HG03442 (cell line): ENCODE data around the gene NPPB.
"Not testable (repeated sequence)": the region's sequence is repeated elsewhere in the genome, so short reads cannot be mapped to it uniquely, and the experiment has no call there.

Experiments used
- ATAC-seq: cut with Tn5 transposase; IDR thresholded peaks from one replicate; pipeline ENCODE4 v1.9.1; 2021; ENCODE audit warnings: mild to moderate bottlenecking, moderate library complexity; ENCODE audit not compliant: unreplicated experiment

The NPPB gene

DNA sequence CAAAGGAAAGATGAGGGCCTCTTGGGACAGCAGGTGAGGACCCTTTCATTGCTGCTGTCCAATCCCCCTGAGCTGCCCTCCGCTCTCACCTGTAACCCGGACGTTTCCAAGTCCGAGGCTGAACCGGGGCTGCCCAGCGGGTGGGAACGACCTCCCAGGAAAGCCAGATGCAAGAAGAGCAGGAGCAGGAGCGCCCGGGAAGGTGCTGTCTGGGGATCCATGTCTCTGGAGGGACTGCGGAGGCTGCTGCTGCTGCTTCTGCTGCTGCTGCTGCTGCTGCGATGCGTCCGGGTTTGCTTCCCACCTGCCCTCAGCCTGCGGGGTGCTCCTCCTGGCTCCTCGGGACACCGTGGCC is at the start of gene NPPB:
Gene NPPB, minus strand, starts transcription at position 333 of the 355 bp plus-strand sequence. Its CDS starts 112 bp downstream, at position 221.
- no peak for ATAC-seq

DNA sequence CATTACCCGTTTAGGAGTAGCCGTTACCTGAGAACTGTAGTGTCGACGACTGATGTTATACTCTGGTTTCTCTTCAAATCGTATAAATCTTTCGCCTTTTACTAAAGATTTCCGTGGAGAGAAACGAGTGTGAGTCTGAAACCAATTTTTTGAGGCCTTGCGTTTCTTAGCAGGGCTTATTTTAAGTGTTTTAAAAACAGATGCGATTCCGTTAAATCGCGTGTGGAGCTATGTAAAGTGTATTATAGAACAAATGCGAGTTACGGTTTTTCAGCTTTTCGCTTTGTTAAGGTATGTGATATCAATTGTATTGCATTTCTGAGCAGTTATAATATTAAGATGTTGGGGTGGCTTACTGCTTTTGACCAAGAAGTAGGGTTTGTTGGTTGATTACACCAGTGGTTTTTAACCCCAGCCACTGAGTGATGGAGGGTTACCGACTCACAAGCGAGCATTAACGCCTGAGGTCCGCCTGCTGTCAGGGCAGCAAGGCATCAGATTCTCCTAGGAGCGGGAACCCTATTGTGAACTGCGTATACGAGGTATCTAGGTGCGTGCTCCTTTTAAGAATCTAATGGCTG is 49.4 kb upstream of the NPPB start:
- ATAC-seq: peak; percentile 39

DNA sequence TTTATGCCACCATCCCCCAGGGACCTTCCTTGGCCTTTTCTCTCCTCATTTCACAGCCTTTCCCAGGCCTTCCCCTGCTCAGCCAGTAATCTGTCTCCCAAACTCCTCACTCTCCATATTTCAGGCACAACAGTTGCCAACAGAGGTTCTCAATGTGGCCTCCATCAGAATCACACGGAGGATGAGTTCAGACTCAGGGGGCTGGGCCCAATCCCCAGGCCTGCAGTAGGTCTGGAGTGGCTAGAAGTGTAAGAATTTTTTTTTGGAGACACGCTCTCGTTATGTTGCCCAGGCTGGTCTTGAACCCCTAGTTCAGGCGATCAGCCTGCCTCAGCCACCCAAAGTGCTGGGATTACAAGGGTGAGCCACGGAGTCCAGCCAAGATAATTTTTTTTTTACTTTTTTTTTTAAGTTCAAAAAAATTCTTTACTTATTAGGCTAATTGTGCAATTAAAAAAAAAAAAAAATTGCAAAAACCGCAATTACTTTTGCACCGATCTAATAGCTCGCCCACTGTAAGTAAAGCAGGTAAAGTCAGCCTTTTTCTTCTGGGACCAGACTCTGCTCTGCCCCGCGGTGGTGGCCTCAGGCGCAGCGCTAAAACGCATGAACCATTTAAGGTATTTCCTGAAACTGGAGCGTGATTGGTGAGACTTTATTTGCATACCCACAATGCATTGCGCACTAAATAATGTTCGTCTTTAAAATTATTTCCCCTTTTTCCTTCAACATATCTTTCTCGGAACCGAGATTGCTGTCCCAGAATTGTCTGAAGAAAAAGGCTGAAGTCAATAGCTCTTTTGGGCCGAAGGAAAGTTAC is 48.7 kb upstream of the NPPB start:
- peak; percentile 35 for ATAC-seq

DNA sequence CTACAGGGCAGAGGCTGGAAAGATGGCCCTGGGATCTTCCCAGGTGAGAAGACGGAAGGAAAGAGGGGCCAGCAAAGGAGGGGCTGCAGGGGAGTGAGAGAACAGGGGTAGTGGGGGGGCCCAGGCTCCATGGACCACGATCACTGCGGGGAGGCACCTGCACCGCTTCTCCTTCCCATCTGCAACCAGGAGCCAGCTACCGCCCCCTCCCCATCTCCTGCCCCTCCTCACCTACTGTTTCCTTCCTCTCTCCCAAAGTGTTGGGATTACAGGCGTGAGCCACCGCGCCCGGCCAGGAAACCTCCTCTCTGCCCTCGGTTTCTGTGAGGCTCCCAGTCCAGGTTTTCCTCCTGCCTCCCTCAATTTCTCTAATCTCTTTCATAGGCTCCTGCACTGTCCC is 48.1 kb upstream of the NPPB start:
- ATAC-seq: no peak

DNA sequence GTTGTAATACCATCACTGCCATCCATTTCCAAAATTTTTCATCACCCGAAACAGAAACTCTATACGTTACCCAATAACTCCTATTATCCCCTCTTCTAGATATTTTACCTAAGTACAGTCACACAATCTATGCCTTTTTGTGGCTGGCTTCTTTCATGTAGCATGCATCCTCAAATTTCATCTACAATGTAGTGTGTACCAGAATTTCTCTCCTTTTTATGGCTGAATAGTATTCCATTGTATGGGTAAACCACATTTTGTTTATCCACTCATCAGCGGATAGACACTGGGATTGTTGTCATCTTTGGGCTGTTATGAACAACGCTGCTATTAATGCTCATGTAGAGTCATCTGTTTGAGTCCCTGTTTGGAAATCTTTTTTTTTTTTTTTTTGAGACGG is 46.2 kb upstream of the NPPB start:
- ATAC-seq: no peak

DNA sequence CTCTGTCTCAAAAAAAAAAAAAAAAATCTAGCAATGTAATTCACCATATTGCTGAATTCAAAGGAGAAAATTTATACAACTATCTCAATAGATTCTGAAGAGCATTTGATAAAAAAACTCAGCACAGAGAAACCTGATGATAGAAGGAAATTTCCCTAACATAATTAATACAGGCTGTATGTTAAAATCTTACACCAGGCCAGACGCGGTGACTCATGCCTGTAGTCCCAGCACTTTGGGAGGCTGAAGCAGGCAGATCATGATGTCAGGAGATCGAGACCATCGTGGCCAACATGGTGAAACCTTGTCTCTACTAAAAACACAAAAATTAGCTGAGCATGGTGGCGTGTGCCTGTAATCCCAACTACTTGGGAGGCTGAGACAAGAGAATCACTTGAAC is 45.4 kb upstream of the NPPB start:
- not testable (repeated sequence) for ATAC-seq

DNA sequence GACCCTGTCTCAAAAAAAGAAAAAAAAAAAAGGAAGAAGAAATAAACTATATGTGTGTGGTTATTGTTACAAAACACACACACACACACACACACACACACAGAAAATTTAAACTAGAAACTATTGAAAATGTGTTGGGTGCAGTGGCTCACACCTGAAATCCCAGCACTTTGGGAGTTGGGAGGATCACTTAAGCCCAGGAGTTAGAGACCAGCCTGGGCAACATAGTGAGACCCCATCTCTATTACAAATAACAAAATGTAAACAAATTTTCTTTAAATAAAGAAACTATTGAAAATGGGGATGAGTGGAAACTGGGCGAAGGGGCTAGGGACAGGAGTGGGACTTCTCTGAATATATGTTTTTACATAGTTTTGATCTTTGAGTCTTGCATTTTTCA is 44.5 kb upstream of the NPPB start:
- no peak for ATAC-seq

DNA sequence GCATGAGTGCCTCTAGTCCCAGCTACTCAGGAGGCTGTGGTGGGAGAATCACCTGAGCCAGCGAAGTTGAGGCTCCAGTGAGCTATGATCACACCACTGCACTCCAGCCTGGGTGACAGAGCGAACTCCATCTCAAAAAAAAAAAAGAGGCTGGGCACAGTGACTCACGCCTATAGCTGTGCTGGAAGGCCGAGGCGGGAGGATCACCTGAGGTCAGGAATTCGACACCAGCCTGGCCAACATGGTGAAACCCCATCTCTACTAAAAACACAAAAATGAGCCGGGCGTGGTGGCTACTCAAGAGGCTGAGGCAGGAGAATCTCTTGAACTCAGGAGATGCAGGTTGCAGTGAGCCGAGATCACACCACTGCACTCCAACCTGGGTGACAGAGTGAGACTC is 42.7 kb upstream of the NPPB start:
- ATAC-seq: not testable (repeated sequence)

DNA sequence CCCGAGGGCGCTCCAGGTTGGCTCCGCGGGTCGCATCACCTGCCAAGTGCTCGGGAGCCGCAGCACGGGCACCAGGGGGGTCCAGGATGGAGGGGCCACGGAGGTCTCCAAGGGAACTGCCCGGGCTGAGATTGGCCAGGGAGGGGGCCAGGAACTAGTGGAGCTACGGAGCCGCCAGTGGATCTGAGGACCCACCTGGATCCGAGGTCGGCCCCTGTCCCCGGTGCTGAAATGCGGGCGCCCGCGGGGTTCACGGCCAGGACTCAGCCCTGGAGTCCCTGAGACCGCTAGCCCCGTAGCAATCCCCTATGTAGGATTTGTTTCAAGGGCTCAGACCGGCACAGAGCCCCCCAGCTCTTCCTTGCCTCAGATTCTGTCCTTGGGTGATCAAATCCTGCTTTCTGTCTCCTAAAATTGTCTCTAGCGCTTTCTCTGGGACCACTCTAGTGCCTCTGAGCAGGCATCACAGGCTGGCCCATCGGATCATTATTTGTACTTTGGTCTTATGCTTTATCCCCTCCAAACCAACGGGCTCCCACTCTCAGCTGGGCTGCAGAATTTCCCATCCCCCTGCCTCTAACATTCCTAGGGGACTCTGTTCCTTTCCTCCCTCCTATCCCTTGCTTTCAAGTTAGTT is 40.2 kb upstream of the NPPB start:
- ATAC-seq: no peak

DNA sequence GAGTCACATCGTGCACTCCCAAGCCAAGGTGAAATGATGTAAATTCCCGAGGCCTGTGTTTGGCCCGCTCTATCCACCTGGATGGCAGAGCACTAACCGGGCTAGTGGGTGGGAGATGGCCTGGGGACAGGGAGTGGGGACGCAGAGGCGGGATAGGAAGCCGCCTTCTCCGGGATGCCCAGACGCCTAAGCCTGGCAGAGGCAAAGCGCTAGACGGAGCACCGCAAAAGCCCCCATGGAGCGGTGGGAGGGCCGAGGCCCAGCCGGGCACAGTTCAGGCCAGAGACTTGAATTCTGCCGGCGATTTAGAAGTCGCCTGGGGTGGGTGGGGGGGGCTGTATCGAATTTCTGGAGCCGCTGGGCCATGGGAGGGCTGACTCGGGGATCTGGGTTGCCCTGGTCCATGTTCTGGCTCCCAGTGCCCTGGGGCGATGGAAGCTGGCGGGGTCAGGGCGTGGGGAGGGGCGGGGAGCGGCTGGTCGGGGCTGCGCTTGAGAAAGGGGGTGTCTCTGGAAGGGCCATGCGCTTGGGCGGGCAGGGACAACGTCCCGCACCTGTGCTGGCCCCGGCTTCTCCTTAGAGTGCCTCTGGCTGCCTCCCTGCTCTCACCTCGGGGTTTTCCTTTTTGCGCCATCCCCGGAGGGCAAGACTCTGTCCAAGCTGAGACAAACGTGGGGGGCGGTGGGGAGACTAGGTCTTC is 39.5 kb upstream of the NPPB start:
- no peak for ATAC-seq

DNA sequence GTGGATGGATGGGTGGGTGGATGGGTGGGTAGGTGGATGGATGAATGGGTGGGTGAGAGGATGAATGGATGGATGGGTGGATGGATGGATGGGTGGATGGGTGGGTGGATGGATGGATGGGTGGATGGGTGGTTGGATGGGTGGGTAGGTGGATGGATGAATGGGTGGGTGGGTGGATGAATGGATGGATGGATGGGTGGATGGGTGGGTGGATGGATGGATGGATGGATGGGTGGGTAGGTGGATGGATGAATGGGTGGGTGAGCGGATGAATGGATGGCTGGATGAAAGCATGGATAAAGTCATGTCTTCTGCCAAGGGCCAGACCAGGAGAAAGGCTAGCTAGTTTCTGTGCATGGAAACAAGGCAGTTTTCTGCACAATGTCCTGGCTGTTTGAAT is 35.8 kb upstream of the NPPB start:
- not testable (repeated sequence) for ATAC-seq

DNA sequence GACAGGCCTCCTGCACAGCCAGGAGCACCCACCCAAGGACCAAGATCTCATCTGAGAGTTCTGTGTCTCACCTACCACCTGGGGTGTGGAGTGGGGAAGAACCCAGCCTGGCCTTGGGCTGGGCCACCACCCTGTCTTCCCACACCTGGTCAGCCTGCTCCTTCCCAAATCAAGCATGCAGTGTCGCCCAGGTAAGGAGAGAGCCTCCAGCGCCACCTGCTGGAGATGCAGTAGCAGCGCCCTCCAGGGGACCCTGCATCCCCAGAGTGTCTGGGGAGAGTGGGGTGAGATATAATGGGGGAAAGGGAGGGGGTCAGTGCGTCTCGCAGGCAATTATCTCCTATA is 35.1 kb upstream of the NPPB start:
- no peak for ATAC-seq

DNA sequence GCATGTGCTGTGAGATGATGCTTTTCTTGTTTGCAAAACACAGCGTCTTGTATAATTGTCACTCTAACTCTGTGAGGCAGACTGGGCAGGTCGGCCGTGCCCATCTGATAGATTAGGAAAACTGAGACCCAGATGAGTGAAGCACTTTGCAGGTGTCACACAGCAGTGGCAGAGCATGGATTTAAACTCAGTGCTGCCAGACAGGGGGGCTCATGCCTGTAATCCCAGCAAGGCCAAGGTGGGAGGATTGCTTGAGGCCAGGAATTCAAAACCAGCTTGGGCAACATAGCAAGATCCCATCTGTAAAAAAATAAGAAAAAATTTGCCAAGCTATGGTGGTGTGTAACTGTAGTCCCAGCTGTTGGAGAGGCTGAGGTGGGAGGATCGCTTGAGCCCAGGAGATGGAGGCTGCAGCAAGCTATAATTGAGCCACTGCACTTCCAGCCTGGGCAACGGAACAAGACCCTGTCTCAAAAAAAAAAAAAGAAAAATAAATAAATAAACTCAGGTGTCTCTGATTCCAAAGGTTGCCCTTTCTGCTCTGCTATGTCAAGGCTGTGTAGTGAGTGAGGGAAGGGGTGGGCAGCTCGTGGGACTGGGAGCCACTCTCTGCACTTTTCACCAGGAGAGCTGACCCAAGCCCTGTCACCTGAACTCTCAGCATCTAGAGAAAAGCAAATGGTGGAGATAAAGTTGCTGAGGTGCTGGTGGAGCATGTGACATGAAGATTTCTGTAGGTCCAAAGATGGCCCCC is 32.9 kb upstream of the NPPB start:
- ATAC-seq: no peak

DNA sequence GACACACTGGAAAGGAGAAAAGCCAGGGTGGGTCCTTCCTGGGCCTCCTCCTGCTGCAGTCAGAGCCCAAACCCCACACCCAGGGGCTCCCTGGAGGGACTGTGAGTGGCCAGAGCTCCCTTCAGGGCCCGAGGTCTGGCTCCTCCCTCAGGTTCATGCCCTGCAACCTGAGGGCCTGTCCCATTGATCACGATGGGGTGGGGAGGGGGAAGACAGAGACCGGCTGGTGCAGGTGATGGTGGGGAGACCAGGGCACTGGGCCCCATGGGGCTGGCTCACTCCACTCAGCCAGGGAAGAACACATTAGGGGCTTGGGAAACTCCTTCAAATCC is 30.1 kb upstream of the NPPB start:
- ATAC-seq: no peak

DNA sequence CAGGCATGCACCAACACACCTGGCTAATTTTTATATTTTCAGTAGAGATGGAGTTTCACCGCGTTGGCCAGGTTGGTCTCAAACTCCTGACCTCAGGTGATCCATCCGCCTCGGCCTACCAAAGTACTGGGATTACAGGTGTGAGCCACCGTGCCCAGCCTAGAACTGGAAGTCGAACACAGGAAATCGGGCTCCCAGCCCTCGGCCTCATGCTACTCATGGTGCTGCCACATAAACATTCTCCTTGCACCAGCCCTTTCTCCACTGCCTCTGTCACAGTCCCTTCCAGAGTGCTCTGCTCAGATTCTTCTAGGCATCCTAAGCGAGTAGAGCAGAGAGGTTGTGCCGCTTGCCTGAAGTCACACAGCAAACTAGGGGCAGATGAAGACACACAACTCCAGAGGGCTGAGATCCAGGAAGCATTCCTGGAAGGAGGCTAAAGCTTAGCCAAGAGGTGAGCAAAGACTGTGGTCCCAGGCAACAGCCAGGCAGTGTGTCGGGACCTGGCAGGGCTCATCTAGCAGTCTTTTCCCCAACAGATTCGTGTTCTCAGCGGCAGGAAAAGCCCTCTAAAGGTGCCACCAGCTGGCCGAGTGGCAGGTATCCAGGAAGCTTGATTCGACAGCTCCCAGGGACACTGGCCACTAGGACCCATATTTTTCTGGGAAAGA is 29.6 kb upstream of the NPPB start:
- ATAC-seq: no peak

DNA sequence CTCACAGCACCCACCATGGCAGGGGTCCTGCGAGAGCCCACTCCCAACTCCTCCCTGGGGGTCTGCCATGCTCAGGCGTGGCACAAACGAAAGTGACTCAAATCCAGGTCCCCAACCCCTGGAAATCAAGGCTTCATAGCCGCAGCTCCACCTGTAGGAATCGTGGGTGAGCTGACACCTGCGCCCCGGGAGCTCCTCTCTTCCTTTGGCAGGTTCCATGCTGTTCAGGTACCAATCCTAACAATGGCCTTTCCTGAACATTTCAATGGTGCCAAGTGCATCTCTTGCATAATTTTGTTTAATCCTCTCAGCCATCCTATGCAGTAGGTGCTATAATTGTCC is 28.9 kb upstream of the NPPB start:
- no peak for ATAC-seq

DNA sequence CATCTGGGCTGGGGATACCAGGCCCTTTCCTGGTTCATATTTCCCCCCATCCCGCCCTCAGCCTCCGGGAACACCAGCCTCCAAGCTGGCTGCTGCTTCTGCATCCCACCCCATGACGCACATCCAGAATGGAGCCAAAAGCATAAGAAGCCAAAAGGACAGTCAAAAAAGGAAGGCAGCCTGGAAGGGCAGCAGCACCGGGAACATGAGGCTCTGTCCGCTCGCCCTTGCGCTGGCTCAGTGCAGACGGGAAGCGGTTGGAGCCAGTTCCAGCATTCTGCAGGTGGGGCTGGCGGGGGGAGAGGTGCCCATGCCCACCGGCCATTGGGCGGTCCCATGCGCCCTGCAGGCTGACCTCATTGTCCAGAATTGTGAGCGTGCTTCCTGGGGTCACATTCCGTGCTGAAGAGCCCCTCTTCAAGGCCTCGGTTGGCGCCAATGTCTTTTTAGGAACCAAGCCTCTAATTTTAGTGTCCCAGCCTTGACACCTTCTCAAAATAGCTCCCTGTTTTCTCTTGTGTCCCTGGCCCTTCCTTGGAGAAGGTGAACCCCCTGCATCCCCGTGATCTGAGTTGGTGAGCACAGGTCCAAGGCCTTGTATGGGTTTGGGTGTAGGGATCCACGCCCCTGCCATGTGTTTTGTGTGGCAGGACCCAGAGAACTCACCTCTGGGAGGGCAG is 28.4 kb upstream of the NPPB start:
- ATAC-seq: no peak

DNA sequence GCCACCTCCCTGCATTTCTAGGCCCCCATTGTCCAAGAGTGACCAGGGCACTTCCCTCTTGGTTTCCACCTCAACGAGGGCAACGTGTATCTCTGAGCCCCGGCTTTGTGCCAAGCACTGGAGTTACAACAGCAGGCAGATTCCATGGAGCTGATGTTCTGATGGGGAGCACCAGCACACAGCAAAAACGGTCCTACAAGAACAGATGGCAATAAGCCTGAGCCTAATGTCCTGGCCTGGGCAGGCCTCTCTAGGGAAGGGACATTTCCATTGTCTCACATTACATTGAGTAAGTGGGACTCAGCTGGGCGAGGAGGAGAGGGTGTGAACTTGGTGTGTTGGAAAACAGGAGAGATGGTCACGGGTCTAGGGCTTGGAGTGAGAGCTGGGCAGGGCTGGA is 27.2 kb upstream of the NPPB start:
- ATAC-seq: no peak

DNA sequence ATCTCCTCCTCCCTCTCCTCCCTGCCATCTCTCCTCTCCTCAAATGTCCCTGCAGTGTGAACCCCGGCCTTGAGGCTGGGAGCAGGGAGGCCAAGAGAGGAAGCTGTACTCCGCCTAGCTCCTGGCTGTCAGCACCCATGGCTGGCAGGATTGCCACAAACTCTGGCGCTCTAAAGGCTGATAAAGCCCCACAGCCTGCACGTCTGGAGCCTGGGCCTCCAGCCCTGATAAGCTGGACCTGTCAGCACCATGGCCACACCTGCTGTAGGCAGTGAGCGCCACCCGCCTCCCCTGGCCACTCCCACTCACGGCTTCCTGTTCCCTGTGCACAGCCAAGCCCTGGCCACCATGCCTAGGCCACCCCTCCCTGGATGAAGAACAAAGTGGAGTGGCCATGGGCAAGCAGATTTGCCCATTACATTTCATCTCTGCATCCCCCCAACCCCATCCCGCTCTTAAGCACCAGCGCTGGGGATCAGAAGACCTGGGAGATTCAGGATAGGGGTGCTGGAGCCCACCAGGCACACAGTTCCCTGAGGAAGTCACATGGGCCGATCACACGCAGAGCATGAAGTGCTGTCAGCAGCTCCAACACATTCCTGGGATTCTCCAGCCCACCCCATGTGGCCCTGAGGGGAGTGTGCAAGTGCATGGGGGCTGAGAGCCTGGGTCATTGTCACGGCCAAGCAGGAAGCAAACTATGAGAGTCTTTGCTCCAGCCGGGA is 24.2 kb upstream of the NPPB start:
- no peak for ATAC-seq
